NCI-H526 treated with DMSO at 0.1 percent for 48 hours (cell line): ENCODE data around the gene TBX6.
"Not testable (repeated sequence)": the region's sequence is repeated elsewhere in the genome, so short reads cannot be mapped to it uniquely, and the experiment has no call there.

Experiments
- DNase-seq: peaks from one replicate; lab custom pipeline; 2025; lab: John Stamatoyannopoulos, UW

Gene TBX6, protein sequence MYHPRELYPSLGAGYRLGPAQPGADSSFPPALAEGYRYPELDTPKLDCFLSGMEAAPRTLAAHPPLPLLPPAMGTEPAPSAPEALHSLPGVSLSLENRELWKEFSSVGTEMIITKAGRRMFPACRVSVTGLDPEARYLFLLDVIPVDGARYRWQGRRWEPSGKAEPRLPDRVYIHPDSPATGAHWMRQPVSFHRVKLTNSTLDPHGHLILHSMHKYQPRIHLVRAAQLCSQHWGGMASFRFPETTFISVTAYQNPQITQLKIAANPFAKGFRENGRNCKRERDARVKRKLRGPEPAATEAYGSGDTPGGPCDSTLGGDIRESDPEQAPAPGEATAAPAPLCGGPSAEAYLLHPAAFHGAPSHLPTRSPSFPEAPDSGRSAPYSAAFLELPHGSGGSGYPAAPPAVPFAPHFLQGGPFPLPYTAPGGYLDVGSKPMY

DNA sequence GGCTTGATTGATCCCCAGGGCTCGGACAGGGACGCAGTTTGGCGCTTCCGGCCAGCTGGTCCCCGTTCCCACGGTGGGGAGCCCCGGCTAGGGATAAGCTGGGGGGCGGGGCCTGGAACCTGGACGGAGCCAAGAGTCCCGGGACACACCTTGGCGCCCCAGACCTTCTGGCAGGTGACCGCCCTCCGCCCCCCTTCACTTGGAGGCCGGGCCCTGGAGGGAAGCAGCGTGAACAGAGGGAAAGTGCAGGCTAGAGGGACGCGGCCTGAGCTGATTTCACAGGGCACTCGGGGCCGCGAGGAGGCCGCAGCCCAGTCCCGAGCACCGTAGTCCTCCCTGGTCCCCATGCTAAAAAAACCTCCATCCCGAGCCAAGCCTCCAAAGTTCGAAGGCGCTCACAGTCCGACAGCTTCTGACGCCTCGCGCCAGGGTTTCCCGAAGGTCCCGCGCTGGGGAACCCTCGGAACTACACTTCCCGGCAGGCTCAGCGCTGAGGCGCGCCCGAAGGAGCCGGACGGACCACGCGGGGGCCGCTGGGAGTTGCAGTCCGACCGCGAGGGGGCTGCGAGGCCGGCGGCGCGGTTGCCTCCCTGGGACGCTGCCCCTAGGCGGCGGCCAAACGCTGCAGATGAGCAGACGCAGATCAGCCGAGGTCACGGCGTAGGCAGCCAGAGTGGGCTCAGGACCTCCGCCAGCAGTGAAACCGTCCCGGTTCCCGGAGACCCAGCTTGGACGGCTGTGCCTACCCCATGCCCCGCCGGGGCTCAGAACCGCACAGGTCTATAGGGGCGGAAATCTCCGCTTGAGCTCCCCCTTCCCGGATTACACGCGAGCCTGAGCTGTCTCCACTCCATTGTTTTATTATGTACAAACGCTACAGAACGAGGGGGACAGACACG lies at the start of gene TBX6:
Gene TBX6 (minus strand): TSS at position 451 of the 899 bp plus-strand sequence. CDS start 731 bp downstream, outside the sequence.
- peak; percentile 71 for DNase-seq

GRCh38 chr16:30139583-30140481 lies 48.1 kb upstream of the TBX6 start:
- no peak for DNase-seq

GRCh38 chr16:30137897-30138296 lies 46.2 kb upstream of the TBX6 start:
- no peak for DNase-seq

DNA sequence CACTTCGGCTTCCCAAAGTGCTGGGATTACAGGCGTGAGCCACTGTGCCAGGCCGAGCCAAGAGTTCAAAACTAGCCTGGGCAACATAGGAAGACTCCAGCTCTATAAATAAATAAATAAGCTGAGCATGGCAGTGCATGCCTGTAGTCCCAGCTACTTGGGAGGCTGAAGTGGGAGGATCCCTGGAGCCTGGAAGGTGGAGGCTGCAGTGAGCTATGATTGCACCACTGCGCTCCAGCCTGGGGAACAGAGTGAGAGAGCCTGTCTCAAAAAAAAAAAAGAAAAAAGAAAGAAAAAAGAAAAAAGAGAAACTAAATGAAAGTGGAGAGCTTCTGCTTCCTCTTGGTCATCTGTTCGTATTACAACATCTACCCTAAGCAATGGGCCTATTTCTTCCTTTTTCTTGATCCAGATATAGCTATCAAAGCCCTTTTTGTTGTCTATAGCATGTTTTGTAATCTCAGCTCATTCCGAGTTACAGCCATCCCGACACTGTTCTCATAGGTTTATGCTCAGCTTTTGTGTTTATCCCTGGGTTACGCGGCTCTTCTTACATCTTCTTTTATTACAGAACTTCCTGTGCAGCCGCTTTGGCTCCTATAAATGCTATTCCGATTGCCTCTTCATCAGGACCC lies 45.4 kb upstream of the TBX6 start:
- no peak for DNase-seq

- DNase-seq: no peak
These were observed 40.9 kb upstream of the TBX6 start for GRCh38 chr16:30132591-30132990.

GRCh38 chr16:30131869-30132475 lies 40.2 kb upstream of the TBX6 start:
- no peak for DNase-seq

DNA sequence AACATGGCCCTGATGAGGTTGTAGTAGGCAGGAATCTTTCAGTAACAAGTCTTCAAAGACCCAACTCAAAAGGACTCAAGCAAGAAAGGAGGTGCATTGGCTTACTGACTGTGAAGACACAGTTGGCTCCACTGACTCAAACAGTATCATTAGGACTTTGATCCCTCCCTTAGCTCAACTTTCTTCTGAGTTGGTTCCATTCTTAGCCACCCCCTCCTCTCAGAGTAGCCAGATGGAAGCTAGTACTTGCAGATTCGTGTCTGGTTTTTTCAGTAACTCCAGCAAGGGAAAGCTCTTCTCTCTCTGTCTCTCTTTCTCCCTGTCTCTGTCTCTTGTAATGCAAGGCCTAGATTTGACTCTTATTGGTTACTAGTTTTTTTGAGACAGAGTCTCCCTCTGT lies 36.3 kb upstream of the TBX6 start:
- DNase-seq: no peak

GRCh38 chr16:30125690-30126089 lies 34.0 kb upstream of the TBX6 start:
- not testable (repeated sequence) for DNase-seq

- DNase-seq: no peak
These were observed 33.3 kb upstream of the TBX6 start for GRCh38 chr16:30124985-30125379.

- no peak for DNase-seq
These were observed 31.0 kb upstream of the TBX6 start for GRCh38 chr16:30122604-30123160.

DNA sequence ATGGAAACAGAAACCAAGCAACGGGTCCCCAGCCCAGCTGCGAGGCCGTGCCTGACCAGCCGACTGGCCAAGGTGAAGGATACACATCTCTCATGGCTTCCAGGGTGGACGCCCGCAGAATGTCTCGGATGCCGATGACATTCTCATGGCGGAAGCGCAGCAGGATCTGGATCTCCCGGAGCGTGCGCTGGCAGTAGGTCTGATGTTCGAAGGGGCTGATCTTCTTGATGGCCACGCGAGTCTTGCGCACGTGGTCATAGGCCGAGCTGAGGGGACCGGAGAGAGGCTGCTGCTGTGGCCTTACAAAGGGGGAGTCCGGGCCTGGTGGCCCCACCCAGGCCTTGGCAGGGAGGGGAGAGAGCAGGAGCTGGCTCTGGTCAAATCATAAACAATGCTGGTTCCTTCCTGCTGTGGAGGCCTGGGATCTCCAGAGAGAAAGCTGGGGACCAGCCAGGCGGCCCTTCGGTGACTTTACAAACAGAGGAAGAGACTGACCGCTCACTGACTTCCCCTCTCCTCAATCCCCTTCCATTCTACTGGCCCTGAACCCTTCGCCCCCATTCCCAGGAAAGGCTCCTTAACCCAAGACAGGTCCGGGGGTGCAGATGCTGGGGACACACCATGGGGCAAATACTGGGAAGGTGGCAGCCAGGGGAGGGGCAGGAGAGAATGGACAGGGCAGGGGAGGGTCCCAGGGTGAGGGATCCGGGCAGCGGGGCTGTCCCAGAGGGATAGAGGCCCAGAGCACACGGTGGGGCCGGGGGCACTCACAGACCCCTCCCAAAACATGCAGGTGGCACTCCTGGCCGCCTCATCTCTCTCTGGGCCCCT lies 30.2 kb upstream of the TBX6 start:
- DNase-seq: no peak

DNA sequence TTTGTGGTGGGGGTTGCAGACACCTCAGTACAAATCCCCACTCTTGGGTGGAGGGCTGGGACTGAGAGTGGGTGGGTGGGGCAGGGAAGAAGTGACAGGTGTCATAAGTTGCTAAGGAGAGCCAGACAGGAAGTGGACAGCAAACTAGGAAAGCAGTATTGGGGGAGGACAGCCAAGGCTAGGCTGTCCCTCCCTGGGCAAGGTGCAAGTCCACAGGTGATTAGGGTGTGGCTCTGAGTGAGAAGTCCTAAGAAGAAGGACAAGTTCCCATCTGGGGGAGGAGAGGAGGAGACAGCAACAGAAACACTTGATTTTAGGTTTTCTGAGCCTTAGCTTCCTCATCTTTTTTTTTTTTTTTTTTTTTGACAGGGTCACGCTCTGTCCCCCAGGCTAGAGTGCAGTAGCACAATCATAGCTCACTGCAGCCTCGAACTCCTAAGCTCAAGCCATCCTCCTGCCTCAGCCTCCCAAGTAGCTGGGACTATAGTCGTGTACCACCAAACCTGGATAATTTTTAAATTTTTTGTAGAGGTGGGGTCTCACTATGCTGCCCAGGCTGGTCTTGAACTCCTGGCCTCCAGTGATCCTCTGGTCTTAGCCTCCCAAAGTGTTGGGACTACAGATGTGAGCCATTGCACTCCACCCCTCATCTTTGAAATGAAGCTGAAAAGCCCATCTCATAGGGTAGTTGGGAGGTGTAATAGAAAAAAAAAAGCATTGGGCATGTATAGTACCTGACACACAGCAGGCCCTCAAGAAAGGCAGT lies 28.8 kb upstream of the TBX6 start:
- no peak for DNase-seq

GRCh38 chr16:30119428-30119827 lies 27.7 kb upstream of the TBX6 start:
- no peak for DNase-seq

DNA sequence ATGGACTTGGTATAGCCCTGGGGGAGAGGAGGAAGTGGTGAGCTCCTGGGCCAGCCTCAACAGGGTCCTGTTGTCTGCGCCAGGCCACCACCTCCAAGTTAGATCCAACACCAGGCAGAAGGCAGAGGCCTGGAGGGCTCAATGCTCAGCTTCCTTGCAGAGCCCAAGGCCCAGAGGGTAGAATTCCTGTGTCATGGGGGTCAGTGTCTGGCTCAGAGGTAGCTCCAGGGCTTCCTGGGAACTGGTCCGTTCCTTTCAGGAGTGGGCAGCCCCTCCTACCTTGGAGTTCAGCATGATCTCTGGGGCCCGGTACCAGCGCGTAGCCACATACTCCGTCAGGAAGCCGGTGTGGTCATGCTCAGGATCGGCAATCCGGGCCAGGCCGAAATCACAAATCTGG lies 26.0 kb upstream of the TBX6 start:
- DNase-seq: no peak

- DNase-seq: no peak
These were observed 24.8 kb upstream of the TBX6 start for GRCh38 chr16:30116291-30117207.

DNA sequence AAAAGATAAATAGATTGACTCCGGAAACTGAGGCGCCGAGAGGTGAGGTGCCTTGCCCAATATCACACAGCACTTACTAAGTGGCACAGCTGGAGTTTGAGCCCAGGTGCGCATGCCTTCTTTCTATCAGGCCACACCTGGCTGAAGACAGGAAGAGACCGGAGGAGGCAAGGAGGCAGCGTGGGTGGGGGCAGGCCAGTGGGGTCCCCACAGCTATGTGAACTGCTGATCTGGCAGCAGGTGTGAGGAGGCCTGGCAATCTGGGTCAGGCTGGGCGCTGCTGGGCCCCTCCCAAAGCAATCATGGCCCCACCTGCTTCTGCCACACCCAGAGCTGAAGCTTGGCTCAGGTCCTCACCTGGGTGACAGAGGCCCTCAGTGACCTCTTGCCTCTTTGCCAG lies 23.5 kb upstream of the TBX6 start:
- DNase-seq: no peak

DNA sequence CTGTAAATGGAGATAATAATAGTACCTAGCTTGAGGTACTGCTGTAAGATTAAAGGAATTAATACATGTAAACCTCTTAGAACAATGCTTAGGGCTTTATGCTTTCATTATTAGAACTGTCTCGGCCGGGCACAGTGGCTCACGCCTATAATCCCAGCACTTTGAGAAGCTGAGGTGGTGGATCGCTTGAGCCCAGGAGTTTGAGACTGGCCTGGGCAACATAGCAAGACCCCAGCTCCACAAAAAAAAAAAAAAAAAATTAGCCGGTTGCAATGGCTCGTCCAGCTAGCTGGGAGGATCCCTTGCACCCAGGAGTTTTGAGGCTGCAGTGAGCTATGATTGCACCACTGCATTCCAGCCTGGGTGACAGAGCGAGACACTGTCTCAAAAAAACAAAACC lies 23.1 kb upstream of the TBX6 start:
- not testable (repeated sequence) for DNase-seq

GRCh38 chr16:30114411-30114810 lies 22.7 kb upstream of the TBX6 start:
- DNase-seq: no peak
